Neural cell (in vitro differentiated cells): ENCODE data around the gene E2F3. TPM values are rescaled to one million over a fixed set of nuclear protein-coding genes. Genes with fewer than 3 reads are reported as not detected.

Experiments
- H2AFZ ChIP-seq: fragments of 200-600, 300-800 bp; sonication (generic), shearing (Covaris generic); 2 replicates; pipeline ENCODE4 v1.6.0; 2014; ENCODE audit warnings: low read depth, mild to moderate bottlenecking, antibody characterized with exemption, low read length, moderate library complexity
- H3F3A ChIP-seq: fragments of 200-600 bp; shearing (Covaris generic); 2 replicates; pipeline ENCODE4 v1.6.1; 2016; ENCODE audit warnings: mild to moderate bottlenecking, moderate library complexity, mixed read lengths, antibody characterized with exemption, low read length; ENCODE audit not compliant: insufficient read depth, poor library complexity, severe bottlenecking
- H3K27ac ChIP-seq: fragments of 200-600, 300-800 bp; sonication (generic), shearing (Covaris generic); 2 replicates; pipeline ENCODE4 v1.5.1; 2014; ENCODE audit warnings: mild to moderate bottlenecking, low read length, moderate library complexity
- H3K27me3 ChIP-seq: fragments of 300-800, 200-600 bp; sonication (generic), shearing (Covaris generic); 2 replicates; pipeline ENCODE4 v1.6.0; 2014; ENCODE audit warnings: mild to moderate bottlenecking, low read depth, low read length, moderate library complexity; ENCODE audit not compliant: insufficient read depth
- H3K36me3 ChIP-seq: fragments of 300-800, 200-600 bp; sonication (generic), shearing (Covaris generic); 2 replicates; pipeline ENCODE4 v1.5.1; 2014; ENCODE audit warnings: mild to moderate bottlenecking, antibody characterized with exemption, low read length, moderate library complexity; ENCODE audit not compliant: insufficient read depth
- H3K4me2 ChIP-seq: fragments of 300-800, 200-600 bp; sonication (generic), shearing (Covaris generic); 2 replicates; pipeline ENCODE4 v1.6.0; 2014; ENCODE audit warnings: mild to moderate bottlenecking, low read length
- H3K4me3 ChIP-seq: fragments of 300-800, 200-600 bp; sonication (generic), shearing (Covaris generic); 2 replicates; pipeline ENCODE4 v1.5.1; 2014; ENCODE audit warnings: mild to moderate bottlenecking, low read length, moderate library complexity
- H3K79me2 ChIP-seq: fragments of 200-600 bp; shearing (Covaris generic); replicated peaks from 2 replicates; pipeline ENCODE4 v1.6.0; 2014; ENCODE audit warnings: mild to moderate bottlenecking, low read length, moderate library complexity; ENCODE audit not compliant: insufficient read depth
- H3K9ac ChIP-seq: fragments of 300-800, 200-600 bp; sonication (generic), shearing (Covaris generic); 2 replicates; pipeline ENCODE4 v1.6.1; 2016; ENCODE audit warnings: mild to moderate bottlenecking, low read length, mixed read lengths
- H3K9me2 ChIP-seq: fragments of 200-600 bp; shearing (Covaris generic); 2 replicates; pipeline ENCODE4 v1.6.1; 2016; ENCODE audit warnings: mild to moderate bottlenecking, low read length, mixed read lengths; ENCODE audit not compliant: insufficient read depth
- H3K9me3 ChIP-seq: fragments of 200-600, 300-800 bp; sonication (generic), shearing (Covaris generic); 2 replicates; pipeline ENCODE4 v1.6.1; 2016; ENCODE audit warnings: mild to moderate bottlenecking, mixed run types, low read length, moderate library complexity, mixed read lengths
- H4K20me1 ChIP-seq: fragments of 200-600 bp; shearing (Covaris generic); 2 replicates; pipeline ENCODE4 v1.6.1; 2016; ENCODE audit warnings: mild to moderate bottlenecking, mixed run types; ENCODE audit not compliant: insufficient read depth
- CTCF ChIP-seq: fragments of 450-650 bp; IDR thresholded peaks from 2 replicates; pipeline ENCODE4 v1.5.1; 2014; ENCODE audit warnings: antibody characterized with exemption, mild to moderate bottlenecking, moderate library complexity; ENCODE audit not compliant: poor library complexity, severe bottlenecking
- EP300 ChIP-seq: fragments of 450-650 bp; conservative IDR thresholded peaks from 2 replicates; pipeline ENCODE4 v1.6.1; 2014; ENCODE audit warnings: antibody characterized with exemption, mild to moderate bottlenecking, moderate library complexity; ENCODE audit not compliant: poor library complexity, severe bottlenecking
- EZH2 ChIP-seq: fragments of 200-600, 300-800 bp; shearing (Covaris generic), sonication (generic); IDR thresholded peaks from 2 replicates; pipeline ENCODE4 v1.6.1; 2014; ENCODE audit warnings: antibody characterized with exemption, low read length, borderline replicate concordance, mild to moderate bottlenecking; ENCODE audit not compliant: insufficient read depth, poor library complexity, severe bottlenecking
- MXI1 ChIP-seq: fragments of 450-650 bp; conservative IDR thresholded peaks from 2 replicates; pipeline ENCODE4 v1.6.1; 2014; ENCODE audit warnings: antibody characterized with exemption, mild to moderate bottlenecking; ENCODE audit not compliant: poor library complexity, severe bottlenecking
- POLR2AphosphoS5 ChIP-seq: IDR thresholded peaks from 2 replicates; pipeline ENCODE4 v1.6.1; 2012
- RAD21 ChIP-seq: fragments of 450-650 bp; conservative IDR thresholded peaks from 2 replicates; pipeline ENCODE4 v1.6.1; 2014; ENCODE audit warnings: antibody characterized with exemption, mild to moderate bottlenecking, moderate library complexity
- REST ChIP-seq: IDR thresholded peaks from 2 replicates; pipeline ENCODE4 v1.6.1; 2012; ENCODE audit warnings: borderline replicate concordance
- SMC3 ChIP-seq: fragments of 450-650 bp; conservative IDR thresholded peaks from 2 replicates; pipeline ENCODE4 v1.6.1; 2014; ENCODE audit warnings: antibody characterized with exemption, mild to moderate bottlenecking, moderate library complexity; ENCODE audit not compliant: poor library complexity
- TAF1 ChIP-seq: IDR thresholded peaks from 2 replicates; pipeline ENCODE4 v1.6.1; 2012; ENCODE audit warnings: low read depth
- polyA plus RNA-seq: library from polyadenylated mRNA; depleted of rRNA; stranded (reverse); fragments of >200 nt; gene quantifications from 2 replicates; pipeline ENCODE4 v1.2.3, GENCODE V29; 2014

The E2F3 gene
- polyA plus RNA-seq, 1 donor from 2014 or later: 4.8 TPM

GRCh38 chr6:20402092-20402341, 338 bp downstream of the E2F3 start:
- H3K27ac ChIP-seq: peak overlapping the region; percentile 19
- peaks cover 19% of the 10 kb centered on the region for H3K79me2 ChIP-seq
- H3K9ac ChIP-seq: peak overlapping the region; percentile 68
- no peak overlapping the region for H2AFZ ChIP-seq
- no peak for TF ChIP-seq RAD21
- TF ChIP-seq REST: no peak
- no peak for TF ChIP-seq CTCF
- no peak for TF ChIP-seq SMC3
- no peak for TF ChIP-seq POLR2AphosphoS5
- no peak for TF ChIP-seq TAF1
- no peak for TF ChIP-seq MXI1
- TF ChIP-seq EP300: no peak
- no peak for TF ChIP-seq EZH2
- no peaks in the 10 kb centered on the region for H3K36me3 ChIP-seq
- peak overlapping the region; percentile 74 for H3K4me3 ChIP-seq
- H3K9me2 ChIP-seq: no peaks in the 10 kb centered on the region
- no peaks in the 10 kb centered on the region for H3F3A ChIP-seq
- H3K9me3 ChIP-seq: no peaks in the 10 kb centered on the region
- no peaks in the 10 kb centered on the region for H4K20me1 ChIP-seq
- H3K27me3 ChIP-seq: no peaks in the 10 kb centered on the region
- peak overlapping the region; percentile 83 for H3K4me2 ChIP-seq

- peak overlapping the region; percentile 83 for H3K4me2 ChIP-seq
- H4K20me1 ChIP-seq: no peaks in the 10 kb centered on the region
- H3K27ac ChIP-seq: no peak overlapping the region
- H3K9me3 ChIP-seq: no peaks in the 10 kb centered on the region
- H3K79me2 ChIP-seq: peaks cover 24% of the 10 kb centered on the region
- H3K36me3 ChIP-seq: no peaks in the 10 kb centered on the region
- no peak overlapping the region for H2AFZ ChIP-seq
- H3K9me2 ChIP-seq: no peaks in the 10 kb centered on the region
- H3F3A ChIP-seq: no peaks in the 10 kb centered on the region
- peak overlapping the region; percentile 68 for H3K9ac ChIP-seq
- no peak for TF ChIP-seq CTCF
- no peak for TF ChIP-seq SMC3
- no peak for TF ChIP-seq RAD21
- no peak for TF ChIP-seq MXI1
- no peak for TF ChIP-seq EP300
- no peak for TF ChIP-seq EZH2
- peak overlapping the region; percentile 74 for H3K4me3 ChIP-seq
- H3K27me3 ChIP-seq: no peaks in the 10 kb centered on the region
Measured at GRCh38 chr6:20402342-20403069, 827 bp downstream of the E2F3 start.
